Urothelium cell line (cell line): ENCODE measurements around the gene SLC28A1.

ENCODE experiments used
- DNase-seq: peaks from one replicate; pipeline ENCODE4 v3.0.0; 2011; ENCODE audit warnings: low spot score, mixed read lengths
- FAIRE-seq: peaks from 2 replicates; lab custom pipeline; 2011; peaks lifted over from hg19 to GRCh38; lab: Jason Lieb, UNC

Gene SLC28A1

GRCh38 chr15:84988909-84989644 is 104.6 kb downstream of the SLC28A1 start:
- FAIRE-seq, result no peak
- DNase-seq, result no peak

- FAIRE-seq (no peak), DNase-seq (no peak)
These were observed 106.0 kb downstream of the SLC28A1 start for GRCh38 chr15:84990507-84990906.

- no peak for FAIRE-seq
- no peak for DNase-seq
These were observed 106.7 kb downstream of the SLC28A1 start for GRCh38 chr15:84991014-84991712.

GRCh38 chr15:84992157-84992944 is 107.9 kb downstream of the SLC28A1 start:
- FAIRE-seq (peak; percentile 71), DNase-seq (peak; percentile 69)
